ENCODE measurements around the gene CHMP1A. TPM values are rescaled to one million over a fixed set of nuclear protein-coding genes. Genes with fewer than 3 reads are reported as not detected.

Gene CHMP1A
- total RNA-seq, 1 donor = 110 TPM

DNA sequence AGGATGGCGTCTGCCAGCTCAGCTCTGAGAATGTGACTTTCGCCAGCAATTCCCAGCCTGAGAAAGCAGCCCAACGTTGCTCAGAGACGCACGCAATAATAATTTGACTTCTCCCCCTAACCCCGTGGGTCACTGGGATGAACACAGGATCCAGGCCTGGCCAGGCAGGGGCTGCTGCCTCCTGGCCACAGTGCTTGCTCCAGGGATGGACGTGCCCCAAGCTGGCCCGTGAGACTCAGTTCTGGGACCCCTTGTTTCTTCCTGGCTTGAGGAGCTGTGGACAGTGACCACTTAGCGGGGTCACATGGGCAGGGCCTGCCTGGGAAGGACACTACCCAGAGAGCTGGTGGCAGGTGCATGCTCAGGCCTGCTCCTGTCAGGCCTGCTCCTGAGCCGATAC lies 57.6 kb downstream of the CHMP1A start:
- Histone ChIP-seq H3K4me3 (ENCODE audit: insufficient read depth, low read length) (no peak overlapping the region), H2AFZ (ENCODE audit: low read length) (no peak overlapping the region), H4K20me1 (ENCODE audit: insufficient read depth, low read length) (no peaks in the 10 kb centered on the region), H3K27me3 (ENCODE audit: insufficient read depth, low read length) (no peaks in the 10 kb centered on the region), H3K4me2 (ENCODE audit: insufficient read depth, low read length) (no peak overlapping the region), H3K4me1 (ENCODE audit: insufficient read depth, low read length) (peaks cover 15% of the 10 kb centered on the region), H3K79me2 (ENCODE audit: insufficient read depth, low read length) (no peaks in the 10 kb centered on the region), H3K36me3 (ENCODE audit: insufficient read depth, low read length) (no peaks in the 10 kb centered on the region), H3K27ac (ENCODE audit: low read depth, low read length) (no peak overlapping the region), H3K9me3 (ENCODE audit: low read depth, low read length) (no peaks in the 10 kb centered on the region)
- TF ChIP-seq, protein P1, sequence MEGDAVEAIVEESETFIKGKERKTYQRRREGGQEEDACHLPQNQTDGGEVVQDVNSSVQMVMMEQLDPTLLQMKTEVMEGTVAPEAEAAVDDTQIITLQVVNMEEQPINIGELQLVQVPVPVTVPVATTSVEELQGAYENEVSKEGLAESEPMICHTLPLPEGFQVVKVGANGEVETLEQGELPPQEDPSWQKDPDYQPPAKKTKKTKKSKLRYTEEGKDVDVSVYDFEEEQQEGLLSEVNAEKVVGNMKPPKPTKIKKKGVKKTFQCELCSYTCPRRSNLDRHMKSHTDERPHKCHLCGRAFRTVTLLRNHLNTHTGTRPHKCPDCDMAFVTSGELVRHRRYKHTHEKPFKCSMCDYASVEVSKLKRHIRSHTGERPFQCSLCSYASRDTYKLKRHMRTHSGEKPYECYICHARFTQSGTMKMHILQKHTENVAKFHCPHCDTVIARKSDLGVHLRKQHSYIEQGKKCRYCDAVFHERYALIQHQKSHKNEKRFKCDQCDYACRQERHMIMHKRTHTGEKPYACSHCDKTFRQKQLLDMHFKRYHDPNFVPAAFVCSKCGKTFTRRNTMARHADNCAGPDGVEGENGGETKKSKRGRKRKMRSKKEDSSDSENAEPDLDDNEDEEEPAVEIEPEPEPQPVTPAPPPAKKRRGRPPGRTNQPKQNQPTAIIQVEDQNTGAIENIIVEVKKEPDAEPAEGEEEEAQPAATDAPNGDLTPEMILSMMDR (IDR thresholded peaks at IDR 0.05; ENCODE audit: extremely low read depth, low read depth, low read length) = no peak
- no peak for DNase-seq (ENCODE audit: insufficient read length, low spot score, missing footprints)

- Histone ChIP-seq H3K27me3 (ENCODE audit: insufficient read depth, low read length) (no peaks in the 10 kb centered on the region), H4K20me1 (ENCODE audit: insufficient read depth, low read length) (no peaks in the 10 kb centered on the region), H3K79me2 (ENCODE audit: insufficient read depth, low read length) (no peaks in the 10 kb centered on the region), H3K36me3 (ENCODE audit: insufficient read depth, low read length) (no peaks in the 10 kb centered on the region), H2AFZ (ENCODE audit: low read length) (no peak overlapping the region), H3K9me3 (ENCODE audit: low read depth, low read length) (no peaks in the 10 kb centered on the region), H3K4me3 (ENCODE audit: insufficient read depth, low read length) (no peak overlapping the region), H3K4me2 (ENCODE audit: insufficient read depth, low read length) (no peak overlapping the region), H3K27ac (ENCODE audit: low read depth, low read length) (no peak overlapping the region), H3K4me1 (ENCODE audit: insufficient read depth, low read length) (peaks cover 15% of the 10 kb centered on the region)
- TF ChIP-seq, protein P1 (IDR thresholded peaks at IDR 0.05; ENCODE audit: extremely low read depth, low read depth, low read length) = peak; percentile 28
- DNase-seq (ENCODE audit: insufficient read length, low spot score, missing footprints) = no peak
Observed at GRCh38 chr16:89599451-89599858, 58.1 kb downstream of the CHMP1A start.

- no peaks in the 10 kb centered on the region for H3K27me3 ChIP-seq (ENCODE audit: insufficient read depth, low read length)
- TF ChIP-seq, protein P1 (IDR thresholded peaks at IDR 0.05; ENCODE audit: extremely low read depth, low read depth, low read length) = no peak
- DNase-seq (ENCODE audit: insufficient read length, low spot score, missing footprints) = peak; percentile 97
Observed at GRCh38 chr16:89598199-89598598, 59.3 kb downstream of the CHMP1A start.

GRCh38 chr16:89596957-89597649 lies 60.4 kb downstream of the CHMP1A start:
- Histone ChIP-seq H3K79me2 (ENCODE audit: insufficient read depth, low read length) (no peaks in the 10 kb centered on the region), H3K27ac (ENCODE audit: low read depth, low read length) (no peak overlapping the region), H3K4me3 (ENCODE audit: insufficient read depth, low read length) (no peak overlapping the region), H3K4me1 (ENCODE audit: insufficient read depth, low read length) (peaks cover 5% of the 10 kb centered on the region), H4K20me1 (ENCODE audit: insufficient read depth, low read length) (no peaks in the 10 kb centered on the region), H2AFZ (ENCODE audit: low read length) (no peak overlapping the region), H3K9me3 (ENCODE audit: low read depth, low read length) (no peaks in the 10 kb centered on the region), H3K27me3 (ENCODE audit: insufficient read depth, low read length) (no peaks in the 10 kb centered on the region), H3K4me2 (ENCODE audit: insufficient read depth, low read length) (no peak overlapping the region), H3K36me3 (ENCODE audit: insufficient read depth, low read length) (no peaks in the 10 kb centered on the region)
- TF ChIP-seq, protein P1 (IDR thresholded peaks at IDR 0.05; ENCODE audit: extremely low read depth, low read depth, low read length) = no peak
- peak; percentile 88 for DNase-seq (ENCODE audit: insufficient read length, low spot score, missing footprints)

More at GRCh38 chr16:89598199-89598598, 59.3 kb downstream of the CHMP1A start:
- Histone ChIP-seq H3K79me2 (ENCODE audit: insufficient read depth, low read length) (no peaks in the 10 kb centered on the region), H3K4me1 (ENCODE audit: insufficient read depth, low read length) (peaks cover 15% of the 10 kb centered on the region), H3K36me3 (ENCODE audit: insufficient read depth, low read length) (no peaks in the 10 kb centered on the region), H3K4me3 (ENCODE audit: insufficient read depth, low read length) (no peak overlapping the region), H4K20me1 (ENCODE audit: insufficient read depth, low read length) (no peaks in the 10 kb centered on the region), H3K4me2 (ENCODE audit: insufficient read depth, low read length) (no peak overlapping the region), H3K9me3 (ENCODE audit: low read depth, low read length) (no peaks in the 10 kb centered on the region), H3K27ac (ENCODE audit: low read depth, low read length) (no peak overlapping the region), H2AFZ (ENCODE audit: low read length) (no peak overlapping the region)
